Upper lobe of left lung (tissue), 4 donors: Measurements from ENCODE around the gene KIF13A.

Experiments used
- CTCF ChIP-seq, 6 experiments: fragments of 450-650 bp in 4 of 6; fragments of 200-600 bp in 2 of 6; sonication (generic) in 2 of 6; IDR thresholded peaks; one replicate each; pipeline ENCODE4 v1.5.1; 2016 to 2019; ENCODE audit warnings: antibody characterized with exemption in 6 of 6
- POLR2A ChIP-seq, 4 donors: fragments of 450-650 bp; IDR thresholded peaks; one replicate each; pipeline ENCODE4 v1.5.1; 2016 to 2017; ENCODE audit warnings: antibody characterized with exemption in 4 of 4, mild to moderate bottlenecking in 2 of 4

- TF ChIP-seq CTCF (IDR thresholded peaks at IDR 0.05) (no peak), POLR2A (IDR thresholded peaks at IDR 0.05) (no peak)
Measured at GRCh38 chr6:17865243-17865642, 122.2 kb downstream of the KIF13A start.
